ENCODE results near the gene RPP21. TPM values are rescaled to one million over a fixed set of nuclear protein-coding genes. Genes with fewer than 3 reads are reported as not detected.

The RPP21 gene
- total and polyA plus RNA-seq, 3 donors from 2014 or later = 49.8 to 101 (median 94.3) TPM

DNA sequence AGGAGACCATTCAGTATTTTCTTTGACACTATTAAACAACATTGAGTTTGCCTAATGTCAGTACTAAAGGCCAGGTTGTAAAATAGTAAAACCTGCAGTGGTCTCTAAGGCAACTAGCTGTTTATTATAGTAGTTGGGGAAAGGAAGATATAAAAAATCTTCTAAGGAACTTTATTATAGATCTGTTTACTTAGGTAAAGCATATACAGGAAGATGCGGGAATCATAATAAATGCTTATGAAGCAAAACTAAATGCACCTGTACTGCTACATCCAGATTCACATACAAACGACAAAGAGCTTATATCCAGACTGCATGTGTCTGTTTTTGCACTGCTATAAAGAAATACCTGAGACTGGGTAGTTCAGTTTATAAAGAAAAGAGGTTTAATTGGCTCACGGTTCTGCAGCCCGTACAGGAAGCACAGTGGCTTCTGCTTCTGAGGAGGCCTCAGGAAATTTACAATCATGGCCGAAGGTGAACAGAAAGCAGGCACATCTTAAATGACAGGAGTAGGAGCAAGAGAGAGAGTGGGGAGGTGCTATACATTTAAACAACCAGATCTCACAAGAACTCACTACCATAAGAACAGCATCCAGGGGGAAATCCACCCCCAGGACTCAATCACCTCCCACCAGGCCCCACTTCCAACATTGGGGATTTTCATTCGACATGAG lies 26.9 kb upstream of the RPP21 start:
- Histone ChIP-seq H3K4me1 (no peaks in the 10 kb centered on the region), H3K27me3 (no peaks in the 10 kb centered on the region), H3K27ac (no peak overlapping the region), H3K36me3 (ENCODE audit: low read depth, missing control alignments) (no peaks in the 10 kb centered on the region), H3K9me3 (no peaks in the 10 kb centered on the region), H3K4me3 (no peak overlapping the region)
- TF ChIP-seq, protein P1, sequence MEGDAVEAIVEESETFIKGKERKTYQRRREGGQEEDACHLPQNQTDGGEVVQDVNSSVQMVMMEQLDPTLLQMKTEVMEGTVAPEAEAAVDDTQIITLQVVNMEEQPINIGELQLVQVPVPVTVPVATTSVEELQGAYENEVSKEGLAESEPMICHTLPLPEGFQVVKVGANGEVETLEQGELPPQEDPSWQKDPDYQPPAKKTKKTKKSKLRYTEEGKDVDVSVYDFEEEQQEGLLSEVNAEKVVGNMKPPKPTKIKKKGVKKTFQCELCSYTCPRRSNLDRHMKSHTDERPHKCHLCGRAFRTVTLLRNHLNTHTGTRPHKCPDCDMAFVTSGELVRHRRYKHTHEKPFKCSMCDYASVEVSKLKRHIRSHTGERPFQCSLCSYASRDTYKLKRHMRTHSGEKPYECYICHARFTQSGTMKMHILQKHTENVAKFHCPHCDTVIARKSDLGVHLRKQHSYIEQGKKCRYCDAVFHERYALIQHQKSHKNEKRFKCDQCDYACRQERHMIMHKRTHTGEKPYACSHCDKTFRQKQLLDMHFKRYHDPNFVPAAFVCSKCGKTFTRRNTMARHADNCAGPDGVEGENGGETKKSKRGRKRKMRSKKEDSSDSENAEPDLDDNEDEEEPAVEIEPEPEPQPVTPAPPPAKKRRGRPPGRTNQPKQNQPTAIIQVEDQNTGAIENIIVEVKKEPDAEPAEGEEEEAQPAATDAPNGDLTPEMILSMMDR (IDR thresholded peaks at IDR 0.05) = no peak
- TF ChIP-seq POLR2A (IDR thresholded peaks at IDR 0.05) = no peak
- WGBS, 2 donors = 78 to 90% methylated on average over 6 of the region's 6 CpGs
- intact Hi-C loops (cut with DNase I; ENCODE audit: low total_unique reads) = no loop called here
- DNase-seq = no peak

DNA sequence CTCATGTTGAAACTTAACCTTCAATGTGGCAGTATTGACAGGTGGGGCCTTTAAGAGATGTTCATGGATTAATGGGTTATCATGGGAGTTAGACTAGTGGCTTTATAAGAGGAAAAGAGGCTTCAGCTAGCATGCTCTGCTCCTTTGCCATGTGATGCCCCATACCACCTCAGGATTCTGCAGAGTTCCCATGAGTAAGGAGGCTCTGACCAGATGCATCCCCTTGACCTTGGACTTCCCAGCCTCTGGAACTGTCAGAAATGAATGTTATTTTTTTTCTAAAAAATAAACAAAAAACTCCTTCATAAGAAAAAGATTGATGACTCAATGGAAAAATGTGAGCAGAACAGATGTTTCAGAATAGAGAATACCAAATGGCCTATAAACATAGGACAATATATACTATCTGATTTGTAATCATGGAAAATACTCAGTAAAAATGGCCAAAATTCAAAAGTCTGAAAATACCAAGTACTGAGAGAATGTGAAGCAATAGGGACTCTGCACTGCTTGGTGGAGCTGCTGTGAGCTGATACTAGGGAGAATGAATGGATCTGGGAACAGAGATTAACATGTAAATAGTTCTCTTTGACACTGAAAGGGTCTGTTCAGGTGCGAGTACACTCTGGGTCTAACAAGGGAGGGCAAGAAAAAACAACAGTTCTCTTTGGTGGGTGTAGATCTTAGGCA lies 25.7 kb upstream of the RPP21 start:
- DNase-seq = no peak
- TF ChIP-seq POLR2A (IDR thresholded peaks at IDR 0.05) = no peak
- TF ChIP-seq, protein P1 (IDR thresholded peaks at IDR 0.05) = no peak
- no peak overlapping the region for H3K4me3 ChIP-seq
- H3K4me1 ChIP-seq = peaks cover 2% of the 10 kb centered on the region
- H3K27ac ChIP-seq = no peak overlapping the region
- H3K27me3 ChIP-seq = no peaks in the 10 kb centered on the region
- intact Hi-C loops (cut with DNase I; ENCODE audit: low total_unique reads) = no loop called here
- WGBS, 2 donors = 72 to 95% methylated on average over 1 of the region's 1 CpG
- H3K36me3 ChIP-seq (ENCODE audit: low read depth, missing control alignments) = no peaks in the 10 kb centered on the region
- no peaks in the 10 kb centered on the region for H3K9me3 ChIP-seq

DNA sequence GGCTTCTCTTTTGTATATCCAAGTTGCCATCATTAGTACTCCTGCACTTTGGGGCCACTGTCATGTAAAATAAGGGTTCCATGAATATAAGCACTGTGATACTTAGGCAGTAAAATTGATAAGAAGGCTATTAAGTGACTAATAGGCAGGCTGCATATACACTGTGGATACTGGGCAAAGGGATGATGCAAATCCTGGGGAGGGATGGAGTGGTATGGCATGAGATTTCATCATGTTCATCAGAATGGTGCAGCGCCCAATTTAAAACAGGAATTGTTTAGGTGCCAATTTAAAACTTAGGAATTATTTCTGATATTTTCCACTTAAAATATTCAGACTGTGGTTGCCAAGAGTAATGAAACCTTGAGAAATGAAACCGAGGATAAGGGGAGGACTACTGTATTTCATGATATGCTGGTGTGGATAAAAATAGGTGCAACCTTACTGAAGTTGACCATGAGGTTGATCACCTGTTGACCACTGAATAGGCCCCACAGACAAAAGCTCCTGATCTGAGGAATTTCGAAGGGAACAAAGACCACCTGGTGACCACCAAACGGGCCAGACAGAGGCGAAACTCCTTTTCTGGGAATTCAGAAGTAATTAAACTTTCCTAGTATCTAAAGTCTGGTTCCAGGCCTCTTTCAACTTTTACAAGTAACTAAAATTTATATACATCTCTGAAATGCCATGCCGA lies 23.1 kb upstream of the RPP21 start:
- WGBS, 2 donors = 70 to 79% methylated on average over 6 of the region's 6 CpGs
- Histone ChIP-seq H3K4me1 (peaks cover 14% of the 10 kb centered on the region), H3K9me3 (no peaks in the 10 kb centered on the region), H3K27me3 (no peaks in the 10 kb centered on the region), H3K4me3 (no peak overlapping the region), H3K27ac (no peak overlapping the region), H3K36me3 (ENCODE audit: low read depth, missing control alignments) (no peaks in the 10 kb centered on the region)
- intact Hi-C loops (cut with DNase I; ENCODE audit: low total_unique reads) = no loop called here
- no peak for DNase-seq
- TF ChIP-seq, protein P1 (IDR thresholded peaks at IDR 0.05) = no peak
- no peak for TF ChIP-seq POLR2A (IDR thresholded peaks at IDR 0.05)

DNA sequence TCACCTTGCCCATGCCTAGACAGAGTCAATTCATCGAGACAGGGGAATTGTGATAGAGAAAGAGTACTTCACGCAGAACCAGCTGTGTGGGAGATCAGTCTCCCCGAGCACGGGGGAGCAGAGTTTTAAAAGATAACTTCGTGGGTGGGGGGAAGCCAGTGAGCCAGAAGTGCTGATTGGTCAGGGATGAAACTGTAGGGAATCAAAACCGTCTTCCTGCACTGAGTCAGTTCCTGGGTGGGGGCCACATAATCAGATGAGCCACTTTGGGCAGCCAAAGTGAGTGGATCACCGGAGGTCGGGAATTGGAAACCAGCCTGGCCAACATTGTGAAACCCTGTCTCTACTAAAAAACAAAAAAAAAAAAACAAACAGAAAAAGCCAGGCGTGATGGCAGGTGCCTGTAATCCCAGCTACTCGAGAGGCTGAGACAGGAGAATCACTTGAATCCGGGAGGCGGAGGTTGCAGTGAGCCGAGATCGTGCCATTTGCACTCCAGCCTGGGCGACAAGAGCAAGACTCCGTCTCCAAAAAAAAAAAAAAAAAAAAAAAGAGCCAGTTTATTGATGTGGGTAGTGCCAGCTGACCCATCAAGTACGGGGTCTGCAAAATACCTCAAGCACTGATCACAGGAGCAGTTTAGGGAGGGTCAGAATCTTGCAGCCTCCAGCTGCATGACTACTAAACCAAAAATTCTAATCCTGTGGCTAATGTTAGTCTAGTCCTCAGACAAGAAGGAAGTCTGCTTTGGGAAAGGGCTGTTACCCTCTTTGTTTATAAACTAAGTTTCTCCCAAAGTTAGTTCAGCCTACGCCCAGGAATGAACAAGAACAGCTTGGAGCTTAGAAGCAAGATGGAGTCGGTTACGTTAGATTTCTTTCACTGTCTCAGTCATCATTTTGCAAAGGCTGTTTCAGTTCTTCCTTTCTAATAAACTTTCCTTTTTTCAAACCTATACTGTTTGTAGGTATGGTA lies 22.1 kb upstream of the RPP21 start:
- intact Hi-C loops (cut with DNase I; ENCODE audit: low total_unique reads) = no loop called here
- Histone ChIP-seq H3K27me3 (no peaks in the 10 kb centered on the region), H3K4me1 (peaks cover 18% of the 10 kb centered on the region), H3K27ac (no peak overlapping the region), H3K36me3 (ENCODE audit: low read depth, missing control alignments) (no peaks in the 10 kb centered on the region), H3K4me3 (no peak overlapping the region), H3K9me3 (no peaks in the 10 kb centered on the region)
- TF ChIP-seq POLR2A (IDR thresholded peaks at IDR 0.05) = no peak
- TF ChIP-seq, protein P1 (IDR thresholded peaks at IDR 0.05) = no peak
- DNase-seq = no peak
- 68 to 71% methylated on average over 20 of the region's 20 CpGs for WGBS, 2 donors

Measured in testis (tissue), 3 donors.